ENCODE data around the gene BMPR1A. TPM values are rescaled to one million over a fixed set of nuclear protein-coding genes. Genes with fewer than 3 reads are reported as not detected.

The BMPR1A gene
- total RNA-seq, 1 experiment from 2014 or later = 63.2 TPM

GRCh38 chr10:86889997-86890396 lies 133.6 kb downstream of the BMPR1A start:
- H3K4me3 Mint-ChIP-seq (ENCODE audit: unreplicated experiment) = no peak overlapping the region
- H3K27me3 Mint-ChIP-seq (ENCODE audit: insufficient read depth, unreplicated experiment) = no peaks in the 10 kb centered on the region
- DNase-seq = no peak
- H3K4me3 ChIP-seq (ENCODE audit: low read depth, low read length) = no peak overlapping the region
- ChIA-PET POLR2A (interaction anchor here (0.9 kb wide), 1 partner anchor 134 kb away, joined by 3 read pairs; the partner anchor contains the start of gene BMPR1A), CTCF (no interaction called here)
- no peak for TF ChIP-seq CTCF (IDR thresholded peaks at IDR 0.05; ENCODE audit: insufficient read depth in 1 of 2, low read depth in 1 of 2, low read length in 1 of 2, severe bottlenecking in 1 of 2, unreplicated experiment in 1 of 2)
- no peaks in the 10 kb centered on the region for H3K4me1 Mint-ChIP-seq (ENCODE audit: low read depth, unreplicated experiment)
- BruUV-seq (replicated peaks) = no TSS peak
- intact Hi-C loops (cut with micrococcal nuclease; ENCODE audit: unreplicated experiment) = no loop called here
- H3K9me3 ChIP-seq = no peaks in the 10 kb centered on the region
- H3K9me3 Mint-ChIP-seq (ENCODE audit: unreplicated experiment) = no peaks in the 10 kb centered on the region
- H3K36me3 ChIP-seq (ENCODE audit: control insufficient read depth, insufficient read depth, low read length) = peaks cover 1% of the 10 kb centered on the region; the same call in 1 of the 2 replicates
- H3K4me1 ChIP-seq = no peaks in the 10 kb centered on the region
- H3K27ac Mint-ChIP-seq (ENCODE audit: unreplicated experiment) = no peak overlapping the region
- peaks cover 45% of the 10 kb centered on the region for H3K36me3 Mint-ChIP-seq (ENCODE audit: insufficient read depth, unreplicated experiment)
- H3K27me3 ChIP-seq (replicated peaks; ENCODE audit: control insufficient read depth, insufficient read depth, low read length) = no peaks in the 10 kb centered on the region

GRCh38 chr10:86898511-86898910 lies 142.1 kb downstream of the BMPR1A start:
- Histone ChIP-seq H3K27me3 (replicated peaks; ENCODE audit: control insufficient read depth, insufficient read depth, low read length) (no peaks in the 10 kb centered on the region), H3K4me3 (ENCODE audit: low read depth, low read length) (no peak overlapping the region), H3K9me3 (0 out of 2 replicates have a peak, but pooled peaks cover 6% of the 10 kb centered on the region), H3K36me3 (ENCODE audit: control insufficient read depth, insufficient read depth, low read length) (peaks cover 6% of the 10 kb centered on the region), H3K4me1 (no peaks in the 10 kb centered on the region)
- ChIA-PET POLR2A (no interaction called here), CTCF (no interaction called here)
- no peak for TF ChIP-seq CTCF (IDR thresholded peaks at IDR 0.05; ENCODE audit: insufficient read depth in 1 of 2, low read depth in 1 of 2, low read length in 1 of 2, severe bottlenecking in 1 of 2, unreplicated experiment in 1 of 2)
- Mint-ChIP-seq H3K4me3 (ENCODE audit: unreplicated experiment) (no peak overlapping the region), H3K27me3 (ENCODE audit: insufficient read depth, unreplicated experiment) (no peaks in the 10 kb centered on the region), H3K27ac (ENCODE audit: unreplicated experiment) (no peak overlapping the region), H3K4me1 (ENCODE audit: low read depth, unreplicated experiment) (peaks cover 12% of the 10 kb centered on the region), H3K9me3 (ENCODE audit: unreplicated experiment) (no peaks in the 10 kb centered on the region), H3K36me3 (ENCODE audit: insufficient read depth, unreplicated experiment) (peaks cover 34% of the 10 kb centered on the region)
- no TSS peak for BruUV-seq (replicated peaks)
- no peak for DNase-seq
- intact Hi-C loops (cut with micrococcal nuclease; ENCODE audit: unreplicated experiment) = loop anchor here (5.0 kb wide), 1 partner anchor 141 kb away; the partner anchor contains the start of gene BMPR1A

- POLR2A ChIA-PET = no interaction called here
- Mint-ChIP-seq H3K27me3 (ENCODE audit: insufficient read depth, unreplicated experiment) (no peaks in the 10 kb centered on the region), H3K36me3 (ENCODE audit: insufficient read depth, unreplicated experiment) (peaks cover 37% of the 10 kb centered on the region), H3K4me1 (ENCODE audit: low read depth, unreplicated experiment) (peaks cover 12% of the 10 kb centered on the region), H3K27ac (ENCODE audit: unreplicated experiment) (peak overlapping the region; percentile 27), H3K4me3 (ENCODE audit: unreplicated experiment) (no peak overlapping the region), H3K9me3 (ENCODE audit: unreplicated experiment) (no peaks in the 10 kb centered on the region)
- BruUV-seq (replicated peaks) = no TSS peak
- CTCF ChIA-PET = interaction anchor here (0.9 to 1.7 kb wide), 3 partner anchors 41 to 206 kb away, joined by 3 to 5 read pairs (median 5); no protein-coding TSS in a partner anchor
- TF ChIP-seq CTCF (IDR thresholded peaks at IDR 0.05; ENCODE audit: insufficient read depth in 1 of 2, low read depth in 1 of 2, low read length in 1 of 2, severe bottlenecking in 1 of 2, unreplicated experiment in 1 of 2) = no peak
- Histone ChIP-seq H3K4me1 (no peaks in the 10 kb centered on the region), H3K36me3 (ENCODE audit: control insufficient read depth, insufficient read depth, low read length) (peaks cover 5% of the 10 kb centered on the region), H3K27me3 (replicated peaks; ENCODE audit: control insufficient read depth, insufficient read depth, low read length) (no peaks in the 10 kb centered on the region), H3K4me3 (ENCODE audit: low read depth, low read length) (no peak overlapping the region), H3K9me3 (0 out of 2 replicates have a peak, but pooled peaks cover 6% of the 10 kb centered on the region)
- intact Hi-C loops (cut with micrococcal nuclease; ENCODE audit: unreplicated experiment) = loop anchor here (1.0 to 5.0 kb wide), 4 partner anchors 142 to 211 kb away; partner anchors contain the start of gene BMPR1A
- no peak for DNase-seq
Observed at GRCh38 chr10:86899132-86899531, 142.7 kb downstream of the BMPR1A start.

All from Caco-2 (cell line).